ENCODE data around the gene TRPM3. TPM values are rescaled to one million over a fixed set of nuclear protein-coding genes. Genes with fewer than 3 reads are reported as not detected.

TRPM3 gene
- total RNA-seq, 4 donors from 2014 or later, result 0.27 to 1.2 (median 0.47) TPM; not detected in 1

GRCh38 chr9:70994582-70994981 is 126.8 kb downstream of the TRPM3 start:
- Histone ChIP-seq H3K27ac (no peak overlapping the region), H3K4me3 (no peak overlapping the region), H3K27me3 (no peaks in the 10 kb centered on the region), H3K9me3 (no peaks in the 10 kb centered on the region), H3K4me1 (no peaks in the 10 kb centered on the region), H3K36me3 (no peaks in the 10 kb centered on the region)
- TF ChIP-seq EP300 (IDR thresholded peaks at IDR 0.05) (no peak), POLR2AphosphoS5 (IDR thresholded peaks at IDR 0.05) (no peak), POLR2A (IDR thresholded peaks at IDR 0.05) (no peak), CTCF (IDR thresholded peaks at IDR 0.05) (no peak)
- no peak for ATAC-seq
- WGBS, 2 donors (ENCODE audit: low coverage in 1 of 2), result 26 to 40% methylated on average over 2 of the region's 2 CpGs

- Histone ChIP-seq H3K27ac (no peak overlapping the region), H3K4me1 (no peaks in the 10 kb centered on the region), H3K9me3 (peaks cover 0 to 8% (median 0%) of the 10 kb centered on the region in 3 donors), H3K36me3 (no peaks in the 10 kb centered on the region), H3K4me3 (no peak overlapping the region), H3K27me3 (no peaks in the 10 kb centered on the region)
- no peak for TF ChIP-seq EP300 (IDR thresholded peaks at IDR 0.05)
- ATAC-seq, result no peak
- 80 to 90% methylated on average over 1 of the region's 1 CpG for WGBS, 2 donors (ENCODE audit: low coverage in 1 of 2)
These were observed 132.9 kb downstream of the TRPM3 start for GRCh38 chr9:70988551-70988950.

- no peak for ATAC-seq
- Histone ChIP-seq H3K4me3 (no peak overlapping the region), H3K4me1 (no peaks in the 10 kb centered on the region), H3K9me3 (peaks cover 0 to 8% (median 0%) of the 10 kb centered on the region in 3 donors), H3K36me3 (no peaks in the 10 kb centered on the region), H3K27ac (no peak overlapping the region), H3K27me3 (no peaks in the 10 kb centered on the region)
- WGBS, 2 donors (ENCODE audit: low coverage in 1 of 2), result 60 to 89% methylated on average over 1 of the region's 1 CpG
- TF ChIP-seq POLR2AphosphoS5 (IDR thresholded peaks at IDR 0.05) (no peak), EP300 (IDR thresholded peaks at IDR 0.05) (no peak), POLR2A (IDR thresholded peaks at IDR 0.05) (no peak), CTCF (IDR thresholded peaks at IDR 0.05) (no peak)
These were observed 133.4 kb downstream of the TRPM3 start for GRCh38 chr9:70987986-70988385.

- no peaks in the 10 kb centered on the region for H3K36me3 ChIP-seq
- no peaks in the 10 kb centered on the region for H3K4me1 ChIP-seq
- TF ChIP-seq EP300 (IDR thresholded peaks at IDR 0.05) (no peak), POLR2A (IDR thresholded peaks at IDR 0.05) (no peak), POLR2AphosphoS5 (IDR thresholded peaks at IDR 0.05) (no peak), CTCF (IDR thresholded peaks at IDR 0.05) (no peak)
- ATAC-seq, result no peak
- peaks cover 0 to 8% (median 0%) of the 10 kb centered on the region in 3 donors for H3K9me3 ChIP-seq
- no peak overlapping the region for H3K27ac ChIP-seq
- H3K4me3 ChIP-seq, result no peak overlapping the region
- WGBS, 2 donors (ENCODE audit: low coverage in 1 of 2), result 87 to 91% methylated on average over 2 of the region's 2 CpGs
- no peaks in the 10 kb centered on the region for H3K27me3 ChIP-seq
These were observed 134.4 kb downstream of the TRPM3 start for GRCh38 chr9:70986984-70987383.

- H3K4me1 ChIP-seq, result no peaks in the 10 kb centered on the region
- no peak overlapping the region for H3K4me3 ChIP-seq
- TF ChIP-seq EP300 (IDR thresholded peaks at IDR 0.05) (no peak), POLR2AphosphoS5 (IDR thresholded peaks at IDR 0.05) (no peak), CTCF (IDR thresholded peaks at IDR 0.05) (no peak), POLR2A (IDR thresholded peaks at IDR 0.05) (no peak)
- H3K27me3 ChIP-seq, result no peaks in the 10 kb centered on the region
- peaks cover 0 to 8% (median 0%) of the 10 kb centered on the region in 3 donors for H3K9me3 ChIP-seq
- WGBS, 2 donors (ENCODE audit: low coverage in 1 of 2), result no CpG with 5 or more reads among the region's 1 CpG
- no peaks in the 10 kb centered on the region for H3K36me3 ChIP-seq
- ATAC-seq, result no peak
- no peak overlapping the region for H3K27ac ChIP-seq
These were observed 137.6 kb downstream of the TRPM3 start for GRCh38 chr9:70983723-70984295.
